Smooth muscle cell (in vitro differentiated cells): ENCODE measurements around the gene ZNF283. TPM values are rescaled to one million over a fixed set of nuclear protein-coding genes. Genes with fewer than 3 reads are reported as not detected.
"Not testable (repeated sequence)": the region's sequence is repeated elsewhere in the genome, so short reads cannot be mapped to it uniquely, and the experiment has no call there.

Experiments used
- DNase-seq: peaks from one replicate; lab custom pipeline; 2025; ENCODE audit not compliant: unreplicated experiment; lab: John Stamatoyannopoulos, UW
- H2AFZ ChIP-seq: fragments of 200-600 bp; sonication (generic); 2 replicates; pipeline ENCODE4 v1.6.0; 2016; ENCODE audit warnings: antibody characterized with exemption, low read depth, mild to moderate bottlenecking
- H3F3A ChIP-seq: fragments of 200-600 bp; sonication (generic); 2 replicates; pipeline ENCODE4 v1.6.0; 2017; ENCODE audit warnings: antibody characterized with exemption, low read depth
- H3K27ac ChIP-seq: fragments of 200-600 bp; sonication (generic); 2 replicates; pipeline ENCODE4 v1.5.1; 2016; ENCODE audit warnings: low read depth, mild to moderate bottlenecking
- H3K27me3 ChIP-seq: fragments of 200-600 bp; sonication (generic); 2 replicates; pipeline ENCODE4 v1.6.1; 2016; ENCODE audit warnings: low read depth, mild to moderate bottlenecking
- H3K36me3 ChIP-seq: fragments of 200-600 bp; sonication (generic); 2 replicates; pipeline ENCODE4 v1.5.1; 2016; ENCODE audit warnings: low read depth
- H3K4me1 ChIP-seq: fragments of 200-600 bp; sonication (generic); 2 replicates; pipeline ENCODE4 v1.5.1; 2016; ENCODE audit warnings: low read depth
- H3K4me2 ChIP-seq: fragments of 200-600 bp; sonication (generic); 2 replicates; pipeline ENCODE4 v1.6.0; 2016; ENCODE audit warnings: mild to moderate bottlenecking
- H3K4me3 ChIP-seq: fragments of 200-600 bp; sonication (generic); 2 replicates; pipeline ENCODE4 v1.5.1; 2016; ENCODE audit warnings: mild to moderate bottlenecking
- H3K79me2 ChIP-seq: fragments of 200-600 bp; sonication (generic); 2 replicates; pipeline ENCODE4 v1.6.0; 2016; ENCODE audit warnings: low read depth, mild to moderate bottlenecking
- H3K9ac ChIP-seq: fragments of 200-600 bp; sonication (generic); 2 replicates; pipeline ENCODE4 v1.6.0; 2016; ENCODE audit warnings: low read depth
- H3K9me3 ChIP-seq: fragments of 200-600 bp; sonication (generic); replicated peaks from 2 replicates; pipeline ENCODE4 v1.5.1; 2016; ENCODE audit warnings: low read depth
- H4K20me1 ChIP-seq: fragments of 200-600 bp; sonication (generic); 2 replicates; pipeline ENCODE4 v1.6.0; 2016; ENCODE audit warnings: low read depth
- CTCF ChIP-seq: fragments of 200-600 bp; sonication (generic); IDR thresholded peaks from 2 replicates; pipeline ENCODE4 v1.5.1; 2017; ENCODE audit warnings: borderline replicate concordance, mild to moderate bottlenecking, antibody characterized with exemption; ENCODE audit not compliant: insufficient read depth, poor library complexity, severe bottlenecking
- WGBS: methylation state at CpG from one replicate; pipeline ENCODE4 v1.1.7; 2016; ENCODE audit warnings: low lambda C conversion rate; 5-methylcytosine and 5-hydroxymethylcytosine counted together
- polyA plus RNA-seq: library from polyadenylated mRNA; unstranded; fragments of >200 nt; fragmentation: Nextera tagmentation; extraction: Ambion mirVana; gene quantifications from 2 replicates; pipeline ENCODE4 v1.2.1, GENCODE V29; 2016
- total RNA-seq: library from RNA; depleted of rRNA; stranded (reverse); fragments of >200 nt; gene quantifications from 2 replicates; pipeline ENCODE4 v1.2.3, GENCODE V29; 2014

The ZNF283 gene
- total and polyA plus RNA-seq, 2 experiments from 2014 or later: 1.5 to 4.1 TPM

- H3K4me1 ChIP-seq: no peaks in the 10 kb centered on the region
- no peaks in the 10 kb centered on the region for H3F3A ChIP-seq
- no peak overlapping the region for H3K4me3 ChIP-seq
- peaks cover 65% of the 10 kb centered on the region for H3K36me3 ChIP-seq
- no peak overlapping the region for H3K4me2 ChIP-seq
- no peaks in the 10 kb centered on the region for H4K20me1 ChIP-seq
- no peak for TF ChIP-seq CTCF
- H3K9ac ChIP-seq: no peak overlapping the region
- DNase-seq: no peak
- H3K27ac ChIP-seq: no peak overlapping the region
- H3K79me2 ChIP-seq: no peaks in the 10 kb centered on the region
- H2AFZ ChIP-seq: no peak overlapping the region
- WGBS: 85% methylated on average over 1 of the region's 1 CpG
- peaks cover 45% of the 10 kb centered on the region for H3K9me3 ChIP-seq
- H3K27me3 ChIP-seq: no peaks in the 10 kb centered on the region
These were observed 20.1 kb downstream of the ZNF283 start for GRCh38 chr19:43847246-43847645.

- DNase-seq: no peak
- Histone ChIP-seq H3K9me3 (peaks cover 47% of the 10 kb centered on the region), H3K27me3 (no peaks in the 10 kb centered on the region), H3K4me2 (no peak overlapping the region), H3K27ac (no peak overlapping the region), H3K4me3 (no peak overlapping the region), H3K36me3 (peaks cover 58% of the 10 kb centered on the region), H3F3A (no peaks in the 10 kb centered on the region), H4K20me1 (no peaks in the 10 kb centered on the region), H3K79me2 (no peaks in the 10 kb centered on the region), H2AFZ (no peak overlapping the region), H3K9ac (no peak overlapping the region), H3K4me1 (no peaks in the 10 kb centered on the region)
- no peak for TF ChIP-seq CTCF
- WGBS: 96% methylated on average over 4 of the region's 4 CpGs
These were observed 20.8 kb downstream of the ZNF283 start for GRCh38 chr19:43847884-43848283.

- Histone ChIP-seq H3K4me2 (no peak overlapping the region), H3K27me3 (no peaks in the 10 kb centered on the region), H3K4me3 (no peak overlapping the region), H3K4me1 (no peaks in the 10 kb centered on the region), H3K36me3 (peaks cover 49% of the 10 kb centered on the region), H3K9me3 (peaks cover 40% of the 10 kb centered on the region), H4K20me1 (no peaks in the 10 kb centered on the region), H3K9ac (no peak overlapping the region), H2AFZ (no peak overlapping the region), H3F3A (no peaks in the 10 kb centered on the region), H3K27ac (no peak overlapping the region), H3K79me2 (no peaks in the 10 kb centered on the region)
- no peak for TF ChIP-seq CTCF
- DNase-seq: no peak
These were observed 21.7 kb downstream of the ZNF283 start for GRCh38 chr19:43848821-43849220.

GRCh38 chr19:43858174-43858573 is 31.1 kb downstream of the ZNF283 start:
- H3K4me2 ChIP-seq: no peak overlapping the region
- H3K4me1 ChIP-seq: no peaks in the 10 kb centered on the region
- H3K79me2 ChIP-seq: no peaks in the 10 kb centered on the region
- H3F3A ChIP-seq: no peaks in the 10 kb centered on the region
- no peak for DNase-seq
- no peaks in the 10 kb centered on the region for H3K27me3 ChIP-seq
- H3K9ac ChIP-seq: no peak overlapping the region
- no peak overlapping the region for H3K27ac ChIP-seq
- no peaks in the 10 kb centered on the region for H3K36me3 ChIP-seq
- no peak overlapping the region for H2AFZ ChIP-seq
- H3K4me3 ChIP-seq: no peak overlapping the region
- peaks cover 39% of the 10 kb centered on the region for H3K9me3 ChIP-seq
- WGBS: 84% methylated on average over 2 of the region's 2 CpGs
- no peak for TF ChIP-seq CTCF
- H4K20me1 ChIP-seq: no peaks in the 10 kb centered on the region

- H3K4me2 ChIP-seq, H3K79me2 ChIP-seq, DNase-seq, H3K9ac ChIP-seq, H3F3A ChIP-seq, H3K4me1 ChIP-seq, H2AFZ ChIP-seq, H3K27ac ChIP-seq, H4K20me1 ChIP-seq, H3K27me3 ChIP-seq, H3K4me3 ChIP-seq, H3K36me3 ChIP-seq: not testable (repeated sequence)
- 93% methylated on average over 28 of the region's 28 CpGs for WGBS
- peaks cover 32% of the 10 kb centered on the region for H3K9me3 ChIP-seq
These were observed 39.8 kb downstream of the ZNF283 start for GRCh38 chr19:43866923-43867322.
